ENCODE results near the gene AP1AR.
"Not testable (repeated sequence)": the region's sequence is repeated elsewhere in the genome, so short reads cannot be mapped to it uniquely, and the experiment has no call there.

AP1AR gene

DNA sequence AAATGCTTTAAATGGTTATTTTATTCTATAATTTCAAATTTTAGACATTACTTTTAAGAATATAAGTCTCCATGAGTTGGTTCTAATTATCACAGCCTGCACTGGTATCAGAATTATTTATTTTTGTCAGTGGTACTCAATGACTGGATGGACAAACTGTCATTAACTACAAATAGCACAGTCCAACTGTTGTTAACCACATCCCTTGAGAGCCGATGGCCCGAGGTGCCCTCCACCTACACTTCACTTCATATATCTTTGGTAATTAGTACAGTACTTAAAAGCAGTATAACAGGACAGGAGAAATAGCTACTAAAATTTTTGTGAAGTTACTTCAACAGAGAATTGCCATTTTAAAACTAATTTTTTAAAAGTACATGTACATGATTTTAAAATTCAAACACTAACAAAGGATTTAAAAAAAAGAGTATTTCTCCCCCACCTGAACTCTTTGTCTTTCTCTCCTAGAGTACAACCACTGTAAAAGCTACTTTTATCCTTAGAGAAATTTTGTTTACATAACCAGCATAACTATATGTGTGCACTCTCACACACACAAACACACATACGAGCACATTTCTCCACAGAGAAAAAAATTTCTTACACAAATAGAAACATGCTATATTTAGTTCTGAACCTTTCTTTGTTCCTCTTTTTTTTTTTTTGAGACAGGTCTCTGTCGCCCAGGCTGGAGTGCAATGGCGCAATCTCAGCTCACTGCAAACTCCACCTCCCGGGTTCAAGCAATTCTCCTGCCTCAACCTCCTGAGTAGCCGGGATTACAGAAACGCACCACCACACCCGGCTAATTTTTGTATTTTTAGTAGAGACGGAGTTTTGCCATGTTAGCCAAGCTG lies 47.7 kb downstream of the AP1AR start:
- no peak for DNase-seq (ENCODE audit: low spot score)

DNA sequence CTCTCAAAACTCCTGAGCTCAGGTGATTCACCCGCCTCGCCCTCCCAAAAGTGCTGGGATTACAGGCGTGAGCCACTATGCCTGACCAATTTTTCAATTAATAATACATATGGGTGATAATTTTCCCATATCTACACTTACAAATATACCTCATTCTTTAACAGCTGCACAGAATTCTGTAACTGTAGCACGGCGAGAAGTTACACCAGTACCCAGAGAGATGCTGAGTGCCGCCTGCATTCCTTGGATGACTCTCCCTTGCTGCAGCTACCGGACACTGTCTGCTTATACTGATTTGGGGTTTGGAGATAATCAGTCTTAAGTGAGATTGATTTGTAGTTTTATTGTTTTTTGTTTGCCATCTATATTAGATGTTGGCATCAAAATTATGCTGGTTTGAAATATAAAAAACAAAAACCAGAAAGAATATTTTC lies 48.3 kb downstream of the AP1AR start:
- DNase-seq (ENCODE audit: low spot score), result no peak

GRCh38 chr4:112280386-112281056 lies 48.9 kb downstream of the AP1AR start:
- DNase-seq (ENCODE audit: low spot score), result no peak

GRCh38 chr4:112281895-112282398 lies 50.4 kb downstream of the AP1AR start:
- DNase-seq (ENCODE audit: low spot score), result not testable (repeated sequence)

GRCh38 chr4:112282860-112283667 lies 51.5 kb downstream of the AP1AR start:
- no peak for DNase-seq (ENCODE audit: low spot score)

DNA sequence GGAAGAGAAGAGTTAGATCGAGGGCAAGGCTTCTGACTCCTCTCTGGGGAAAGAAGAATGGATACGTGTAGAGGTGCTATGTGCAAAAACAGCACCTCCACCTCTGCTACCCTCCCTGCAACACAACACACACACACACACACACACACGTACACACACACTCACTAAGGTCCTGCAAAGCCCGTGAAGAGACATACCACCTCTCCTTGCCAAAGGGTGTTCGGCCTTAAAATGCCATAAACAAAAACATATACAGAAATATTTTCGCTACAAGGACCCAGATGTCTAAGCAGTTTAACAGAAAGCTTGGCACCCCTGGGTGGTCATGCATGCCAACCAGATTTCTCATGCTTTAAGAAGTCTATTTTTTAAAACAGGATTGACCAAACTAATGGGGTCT lies 52.6 kb downstream of the AP1AR start:
- DNase-seq (ENCODE audit: low spot score), result no peak

- peak; percentile 63 for DNase-seq (ENCODE audit: low spot score)
Measured at GRCh38 chr4:112284662-112285411, 53.2 kb downstream of the AP1AR start.

- DNase-seq (ENCODE audit: low spot score), result no peak
Measured at GRCh38 chr4:112287258-112287989, 55.8 kb downstream of the AP1AR start.

GRCh38 chr4:112288455-112288854 lies 56.9 kb downstream of the AP1AR start:
- no peak for DNase-seq (ENCODE audit: low spot score)

DNA sequence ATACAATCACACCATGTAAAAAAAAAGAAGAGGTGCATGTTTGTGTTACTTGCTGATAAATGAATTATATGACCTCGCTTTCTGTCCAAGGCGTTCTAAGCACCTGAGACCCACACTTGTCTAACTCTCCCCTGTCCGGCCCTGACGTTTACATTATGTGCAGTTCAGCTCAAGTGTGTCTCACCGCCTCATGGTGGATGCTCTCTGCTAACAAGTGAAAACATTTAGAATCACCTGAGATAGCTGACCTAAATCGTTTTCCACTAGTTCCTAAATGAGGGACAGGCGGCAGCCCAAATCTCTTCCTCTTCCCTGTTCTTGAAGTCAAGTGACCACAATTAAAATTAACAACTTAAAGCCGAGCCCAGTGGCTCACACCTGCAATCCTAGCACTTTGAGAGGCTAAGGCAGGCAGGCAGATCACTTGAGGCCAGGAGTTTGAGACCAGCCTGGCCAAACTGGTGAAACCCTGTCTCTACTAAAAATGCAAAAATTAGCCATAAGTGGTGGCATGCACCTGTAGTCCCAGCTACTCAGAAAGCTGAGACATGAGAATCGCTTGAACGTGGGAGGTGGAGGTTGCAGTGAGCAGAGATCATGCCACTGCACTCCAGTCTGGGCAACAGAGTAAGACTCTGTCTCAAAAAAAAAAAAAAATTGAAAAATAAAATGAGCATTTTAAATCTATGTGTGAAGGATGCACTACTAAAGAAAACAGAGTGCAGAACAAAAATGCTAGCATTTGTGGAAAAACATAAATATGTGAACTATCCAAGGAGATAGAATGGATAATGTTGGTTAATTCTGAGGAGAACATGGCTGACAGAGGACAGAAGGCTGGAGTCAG lies 58.0 kb downstream of the AP1AR start:
- no peak for DNase-seq (ENCODE audit: low spot score)

- DNase-seq (ENCODE audit: low spot score), result no peak
Measured at GRCh38 chr4:112290341-112290740, 58.8 kb downstream of the AP1AR start.

GRCh38 chr4:112296949-112297880 lies 65.6 kb downstream of the AP1AR start, which contains the start of gene ALPK1:
ALPK1 (plus strand) TSS chr4:112297369.
- peak; percentile 47 for DNase-seq (ENCODE audit: low spot score)

- DNase-seq (ENCODE audit: low spot score), result no peak
Measured at GRCh38 chr4:112299721-112300120, 68.1 kb downstream of the AP1AR start.

- DNase-seq (ENCODE audit: low spot score), result no peak
Measured at GRCh38 chr4:112302320-112303274, 71.0 kb downstream of the AP1AR start.

- not testable (repeated sequence) for DNase-seq (ENCODE audit: low spot score)
Measured at GRCh38 chr4:112305477-112305876, 73.9 kb downstream of the AP1AR start.

DNA sequence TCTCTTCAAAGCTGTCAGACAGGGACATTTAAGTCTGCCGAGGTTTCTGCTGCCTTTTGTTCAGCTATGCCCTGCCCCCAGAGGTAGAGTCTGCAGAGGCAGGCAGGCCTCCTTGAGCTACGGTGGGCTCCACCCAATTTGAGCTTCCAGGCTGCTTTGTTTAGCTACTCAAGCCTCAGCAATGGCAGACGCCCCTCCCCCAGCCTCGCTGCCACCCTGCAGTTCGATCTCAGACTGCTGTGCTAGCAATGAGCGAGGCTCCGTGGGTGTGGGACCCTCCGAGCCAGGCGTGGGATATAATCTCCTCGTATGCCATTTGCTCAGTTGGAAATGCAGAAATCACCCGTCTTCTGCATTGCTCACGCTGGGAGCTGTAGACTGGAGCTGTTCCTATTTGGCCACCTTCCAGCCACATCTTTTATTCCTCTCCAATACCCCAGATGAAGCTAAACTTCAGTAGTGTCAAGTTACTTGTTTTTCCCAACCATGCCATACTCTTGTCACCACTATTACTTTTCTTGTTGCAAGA lies 77.7 kb downstream of the AP1AR start:
- peak; percentile 27 for DNase-seq (ENCODE audit: low spot score)

- DNase-seq (ENCODE audit: low spot score), result no peak
Measured at GRCh38 chr4:112311516-112311915, 79.9 kb downstream of the AP1AR start.

All from Ammon's horn (tissue), 1 donor.